ENCODE results near the gene TERT.
"Not testable (repeated sequence)": the region's sequence is repeated elsewhere in the genome, so short reads cannot be mapped to it uniquely, and the experiment has no call there.

The TERT gene

DNA sequence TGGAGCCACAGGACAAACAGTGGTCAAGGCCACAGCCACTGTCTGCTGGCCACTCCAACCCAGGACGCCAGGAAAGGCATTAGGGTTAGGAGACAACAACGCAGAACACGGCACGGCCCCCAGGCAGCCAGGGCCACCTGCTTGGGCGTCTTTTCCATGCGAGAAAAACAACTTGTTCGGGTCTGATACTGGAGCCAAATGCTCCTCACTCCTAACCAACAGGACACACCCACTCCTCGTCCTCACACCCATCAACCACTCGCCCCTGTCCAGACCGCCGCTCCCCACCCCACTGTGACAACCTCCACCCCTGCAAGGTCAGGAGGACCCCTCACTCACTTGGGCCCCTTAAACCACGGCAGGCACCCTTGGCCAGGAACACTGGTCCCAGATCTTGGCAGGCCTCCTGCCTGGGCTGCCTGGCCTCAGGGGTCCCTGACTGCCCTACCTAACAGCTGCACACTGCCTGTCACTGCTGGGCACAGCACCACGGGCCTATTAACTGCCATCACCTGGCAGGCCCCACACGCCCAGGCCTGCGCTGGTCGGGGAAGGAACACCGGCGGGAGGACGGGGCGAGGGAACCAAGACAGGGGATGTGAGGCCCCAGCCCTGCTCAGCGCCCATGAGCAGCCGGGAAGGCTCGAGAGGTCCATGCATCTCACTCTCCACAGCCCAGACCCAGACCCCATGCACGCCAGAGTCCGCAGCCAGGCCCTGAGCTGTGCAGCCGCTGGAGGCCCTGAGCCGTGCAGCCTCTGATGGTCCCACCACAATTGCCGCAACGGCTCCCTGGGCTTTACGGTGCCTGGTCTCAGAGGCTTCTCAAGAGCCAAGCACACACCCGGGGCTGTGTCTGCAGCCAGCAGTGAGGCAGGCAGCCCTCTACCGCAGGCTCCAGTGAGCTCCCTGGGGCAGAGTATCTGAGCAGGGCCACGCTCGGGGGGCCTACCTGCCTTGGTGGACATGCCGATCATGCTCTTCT lies 36.3 kb upstream of the TERT start:
- DNase-seq (ENCODE audit: low read depth): no peak

DNA sequence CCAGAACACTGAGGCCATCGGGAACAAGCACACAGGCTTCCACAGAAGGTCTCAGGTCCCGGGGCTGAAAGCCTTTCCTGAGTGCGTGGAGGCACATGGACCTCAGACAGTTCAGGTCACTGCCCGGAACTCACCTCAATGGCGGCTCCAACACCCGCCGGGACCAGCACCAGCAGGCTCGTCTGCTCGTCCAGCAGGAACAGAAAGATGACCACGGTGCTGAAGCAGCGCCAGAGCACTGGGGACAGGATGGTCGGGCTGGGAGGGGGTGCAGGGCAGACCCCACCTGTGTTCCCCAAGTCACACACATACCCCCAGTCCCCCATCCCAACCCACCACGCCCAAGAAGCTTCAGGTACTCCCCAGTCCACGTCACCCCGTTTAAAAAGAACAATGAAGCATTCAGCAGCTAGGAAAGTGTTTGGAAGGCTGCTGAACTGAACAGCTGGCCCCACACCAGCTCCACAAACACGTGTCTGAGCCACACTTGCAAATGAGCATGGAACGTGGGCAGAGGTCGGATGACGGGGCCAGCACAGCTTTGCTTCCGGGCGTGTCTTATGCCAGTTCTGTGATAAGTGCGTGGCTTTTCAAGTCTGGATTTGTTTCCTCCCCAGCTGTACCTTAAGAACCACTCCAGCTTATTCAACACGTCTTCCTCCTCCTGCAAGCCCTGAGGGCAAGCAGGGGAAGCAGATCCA lies 35.4 kb upstream of the TERT start:
- DNase-seq (ENCODE audit: low read depth): no peak

DNA sequence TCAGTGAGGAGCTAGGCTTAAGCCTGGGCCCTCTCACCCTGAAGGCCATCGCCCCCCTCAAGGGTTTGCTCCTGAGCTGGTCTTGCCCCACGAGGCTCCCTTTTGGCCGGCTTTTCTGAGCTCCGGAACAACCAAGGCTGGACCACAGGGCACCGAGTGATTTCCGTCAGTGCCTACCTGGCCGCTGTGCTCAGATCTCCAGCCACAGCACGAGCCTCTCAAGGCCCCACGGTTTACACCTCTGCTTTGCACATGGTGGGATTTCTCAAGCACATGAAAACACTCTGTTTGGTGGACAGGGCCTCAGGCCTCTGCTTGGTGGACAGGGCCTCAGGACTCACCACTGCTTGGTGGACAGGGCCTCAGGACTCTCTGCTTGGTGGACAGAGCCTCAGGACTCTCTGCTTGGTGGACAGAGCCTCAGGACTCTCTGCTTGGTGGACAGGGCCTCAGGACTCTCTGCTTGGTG lies 34.3 kb upstream of the TERT start:
- DNase-seq (ENCODE audit: low read depth): no peak

DNA sequence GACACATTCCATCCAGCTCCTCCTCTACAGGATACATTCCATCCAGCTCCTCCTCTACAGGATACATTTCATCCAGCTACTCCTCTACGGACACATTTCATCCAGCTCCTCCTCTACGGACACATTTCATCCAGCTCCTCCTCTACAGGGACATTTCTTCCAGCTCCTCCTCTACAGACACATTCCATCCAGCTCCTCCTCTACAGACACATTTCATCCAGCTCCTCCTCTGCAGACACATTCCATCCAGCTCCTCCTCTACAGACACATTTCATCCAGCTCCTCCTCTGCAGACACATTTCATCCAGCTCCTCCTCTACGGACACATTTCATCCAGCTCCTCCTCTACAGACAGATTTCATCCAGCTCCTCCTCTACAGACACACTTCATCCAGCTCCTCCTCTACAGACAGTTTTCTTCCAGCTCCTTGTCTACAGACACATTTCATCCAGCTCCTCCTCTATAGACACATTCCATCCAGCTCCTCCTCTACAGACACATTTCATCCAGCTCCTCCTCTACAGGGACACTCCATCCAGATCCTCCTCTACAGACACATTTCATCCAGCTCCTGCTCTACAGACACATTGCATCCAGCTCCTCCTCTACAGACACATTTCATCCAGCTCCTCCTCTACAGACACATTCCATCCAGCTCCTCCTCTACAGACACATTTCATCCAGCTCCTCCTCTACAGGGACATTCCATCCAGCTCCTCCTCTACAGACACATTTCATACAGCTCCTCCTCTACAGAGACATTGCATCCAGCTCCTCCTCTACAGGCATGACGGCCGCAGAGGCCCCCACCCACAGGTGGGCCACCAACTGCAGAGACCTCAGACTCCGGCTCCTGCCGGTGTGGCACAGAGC lies 33.6 kb upstream of the TERT start:
- DNase-seq (ENCODE audit: low read depth): not testable (repeated sequence)

DNA sequence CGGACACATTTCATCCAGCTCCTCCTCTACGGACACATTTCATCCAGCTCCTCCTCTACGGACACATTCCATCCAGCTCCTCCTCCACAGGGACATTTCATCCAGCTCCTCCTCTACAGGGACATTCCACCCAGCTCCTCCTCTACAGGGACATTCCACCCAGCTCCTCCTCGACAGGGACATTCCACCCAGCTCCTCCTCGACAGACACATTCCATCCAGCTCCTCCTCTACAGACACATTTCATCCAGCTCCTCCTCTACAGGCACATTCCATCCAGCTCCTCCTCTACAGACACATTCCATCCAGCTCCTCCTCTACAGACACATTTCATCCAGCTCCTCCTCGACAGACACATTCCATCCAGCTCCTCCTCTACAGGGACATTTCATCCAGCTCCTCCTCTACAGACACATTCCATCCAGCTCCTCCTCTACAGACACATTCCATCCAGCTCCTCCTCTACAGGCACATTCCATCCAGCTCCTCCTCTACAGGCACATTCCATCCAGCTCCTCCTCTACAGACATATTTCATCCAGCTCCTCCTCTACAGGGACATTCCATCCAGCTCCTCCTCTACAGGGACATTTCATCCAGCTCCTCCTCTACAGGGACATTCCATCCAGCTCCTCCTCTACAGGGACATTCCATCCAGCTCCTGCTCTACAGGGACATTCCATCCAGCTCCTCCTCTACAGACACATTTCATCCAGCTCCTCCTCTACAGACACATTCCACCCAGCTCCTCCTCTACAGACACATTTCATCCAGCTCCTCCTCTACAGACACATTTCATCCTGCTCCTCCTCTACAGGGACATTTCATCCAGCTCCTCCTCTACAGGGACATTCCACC lies 32.3 kb upstream of the TERT start:
- peak; percentile 46 for DNase-seq (ENCODE audit: low read depth)

DNA sequence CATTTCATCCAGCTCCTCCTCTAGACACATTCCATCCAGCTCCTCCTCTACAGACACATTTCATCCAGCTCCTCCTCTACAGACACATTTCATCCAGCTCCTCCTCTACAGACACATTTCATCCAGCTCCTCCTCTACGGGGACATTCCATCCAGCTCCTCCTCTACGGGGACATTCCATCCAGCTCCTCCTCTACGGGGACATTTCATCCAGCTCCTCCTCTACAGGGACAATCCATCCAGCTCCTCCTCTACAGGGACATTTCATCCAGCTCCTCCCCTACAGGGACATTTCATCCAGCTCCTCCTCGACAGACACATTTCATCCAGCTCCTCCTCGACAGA lies 31.6 kb upstream of the TERT start:
- not testable (repeated sequence) for DNase-seq (ENCODE audit: low read depth)

DNA sequence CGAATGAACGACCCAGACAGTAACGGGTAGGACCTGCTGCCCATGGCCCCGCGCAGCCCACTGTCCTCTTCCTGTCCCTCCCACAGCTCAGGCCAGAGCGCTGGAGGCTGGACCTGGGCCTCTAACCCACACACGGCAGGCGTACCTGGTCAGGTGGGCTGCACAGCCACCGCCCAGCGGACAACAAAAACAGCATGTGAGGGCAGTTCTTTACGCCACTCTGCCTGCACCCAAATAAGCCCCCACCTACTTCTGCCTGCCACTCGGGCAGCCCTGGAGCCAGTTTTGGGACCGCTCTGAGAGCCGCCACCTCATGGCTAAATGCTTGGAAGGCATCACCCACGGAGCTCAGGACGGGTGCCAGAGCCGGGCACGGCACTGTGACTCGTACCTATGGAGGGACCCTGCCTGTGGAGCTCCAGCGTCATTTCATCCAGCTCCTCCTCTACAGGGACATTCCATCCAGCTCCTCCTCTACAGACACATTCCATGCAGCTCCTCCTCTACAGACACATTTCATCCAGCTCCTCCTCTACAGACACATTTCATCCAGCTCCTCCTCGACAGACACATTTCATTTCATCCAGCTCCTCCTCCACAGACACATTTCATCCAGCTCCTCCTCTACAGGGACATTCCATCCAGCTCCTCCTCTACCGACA lies 31.1 kb upstream of the TERT start:
- peak; percentile 59 for DNase-seq (ENCODE audit: low read depth)

DNA sequence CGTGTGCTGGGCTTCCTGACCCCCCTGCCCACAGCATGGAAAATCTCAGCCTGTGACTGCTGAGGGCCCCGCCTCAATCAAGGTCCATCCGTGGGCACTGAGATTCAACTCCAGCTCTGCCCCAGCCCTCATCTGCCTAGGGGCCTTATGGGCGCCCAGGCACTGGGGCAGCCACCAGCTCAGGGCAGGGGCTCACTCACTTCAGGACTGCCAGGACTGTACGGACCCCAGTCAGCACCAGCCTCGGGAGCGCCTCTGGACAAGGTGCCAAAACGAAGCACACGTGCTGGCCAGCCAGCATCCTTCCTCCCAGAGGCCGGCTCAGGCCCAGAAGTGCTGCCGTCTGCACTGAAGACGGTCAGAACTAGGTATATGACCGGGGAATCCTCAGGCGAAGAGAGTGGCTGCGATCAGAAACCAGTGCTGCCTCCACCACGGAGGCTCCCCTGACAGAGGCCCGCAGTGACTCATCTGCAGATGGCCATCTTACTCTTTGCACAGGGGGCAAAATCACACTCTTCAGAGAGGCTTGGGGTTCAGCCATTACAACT lies 30.4 kb upstream of the TERT start:
- no peak for DNase-seq (ENCODE audit: low read depth)

DNA sequence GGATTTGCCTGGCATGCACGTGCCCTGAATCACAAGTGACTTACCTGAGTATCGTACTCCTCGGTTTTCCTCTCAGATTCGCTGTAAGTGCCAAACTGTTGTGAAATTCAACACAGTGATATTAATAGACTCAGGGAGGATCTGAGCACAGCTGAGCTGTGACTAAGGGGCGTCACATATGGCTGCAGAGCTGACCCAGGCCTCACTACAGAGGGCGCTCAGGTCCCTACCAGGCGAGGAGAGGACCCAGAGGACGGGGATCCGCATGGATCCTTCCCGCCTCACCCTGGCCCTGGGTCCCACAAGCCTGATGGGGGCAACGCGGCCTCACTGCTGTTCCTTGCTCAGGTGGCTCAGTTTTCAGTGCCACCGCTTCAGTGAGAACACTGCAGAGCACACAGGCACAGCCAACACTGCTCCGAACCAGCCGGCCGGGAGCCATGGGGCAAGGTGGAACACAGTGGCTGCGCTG lies 29.9 kb upstream of the TERT start:
- no peak for DNase-seq (ENCODE audit: low read depth)

DNA sequence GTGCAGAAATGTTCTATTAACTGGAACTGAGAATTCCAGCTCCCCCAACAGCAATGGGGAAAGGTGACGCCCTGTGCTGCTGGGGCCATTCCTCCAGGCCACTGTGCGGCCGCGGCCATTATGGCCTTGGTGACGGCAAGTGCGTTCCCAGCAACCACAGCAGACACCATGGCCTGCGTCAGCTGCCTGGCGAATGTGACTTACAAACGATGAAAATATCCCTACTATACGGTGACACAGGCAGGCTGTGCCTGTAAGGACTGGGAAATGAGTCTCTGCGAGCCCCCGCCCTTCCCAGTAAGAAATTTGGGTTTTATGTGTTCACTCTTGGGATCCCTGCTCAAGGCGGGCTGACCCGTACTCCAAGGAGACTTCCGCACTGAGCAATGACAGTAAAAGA lies 29.4 kb upstream of the TERT start:
- no peak for DNase-seq (ENCODE audit: low read depth)

DNA sequence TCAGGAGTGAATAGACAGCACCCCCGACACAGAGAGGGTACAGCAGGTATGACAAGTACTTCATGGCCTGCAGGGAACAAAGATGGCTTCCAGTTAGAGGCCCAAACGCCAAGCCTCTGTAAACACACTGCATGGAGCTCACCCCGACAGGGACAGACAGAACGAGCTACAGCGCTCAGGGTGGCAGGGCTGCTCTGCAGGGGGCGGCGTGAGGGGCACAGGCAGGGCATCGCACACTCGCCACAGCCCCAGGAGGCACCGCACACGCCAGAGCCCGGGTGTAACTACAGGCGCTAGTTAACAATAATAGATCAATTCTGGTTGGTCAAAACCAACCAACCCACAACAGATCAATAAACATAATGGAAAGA lies 28.9 kb upstream of the TERT start:
- DNase-seq (ENCODE audit: low read depth): no peak

DNA sequence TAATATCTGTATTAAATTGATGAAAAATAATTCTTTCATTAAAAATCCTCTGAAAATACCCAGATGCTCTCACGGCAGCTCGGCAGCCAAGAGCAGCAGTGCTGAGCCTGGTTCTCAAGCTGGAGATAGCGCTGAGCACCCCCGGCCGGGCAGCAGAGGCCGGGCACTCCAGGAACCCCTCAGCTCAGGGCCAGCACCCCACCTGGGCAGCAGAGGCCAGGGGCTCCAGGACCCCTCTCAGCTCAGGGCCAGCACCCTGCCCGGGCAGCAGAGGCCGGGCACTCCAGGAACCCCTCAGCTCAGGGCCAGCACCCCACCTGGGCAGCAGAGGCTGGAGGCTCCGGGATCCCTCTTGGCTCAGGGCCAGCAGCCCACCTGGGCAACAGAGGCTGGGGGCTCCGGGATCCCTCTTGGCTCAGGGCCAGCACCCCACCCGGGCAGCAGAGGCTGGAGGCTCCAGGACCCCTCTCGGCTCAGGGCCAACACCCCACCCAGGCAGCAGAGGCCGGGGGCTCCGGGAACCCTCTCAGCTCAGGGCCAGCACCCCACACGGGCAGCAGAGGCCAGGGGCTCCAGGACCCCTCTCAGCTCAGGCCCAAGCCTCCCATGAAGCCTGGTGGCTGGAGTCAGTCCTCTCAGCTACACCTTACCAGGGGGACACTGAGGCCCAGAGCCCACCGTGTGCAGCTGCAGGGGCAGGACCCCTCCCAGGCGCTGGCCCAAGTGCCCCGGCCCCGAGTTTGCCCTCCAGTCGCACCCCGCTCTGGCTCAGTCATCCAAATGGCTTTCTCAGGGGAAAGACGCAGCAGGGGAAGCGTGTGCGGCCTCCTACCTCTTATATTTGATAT lies 28.3 kb upstream of the TERT start:
- no peak for DNase-seq (ENCODE audit: low read depth)

DNA sequence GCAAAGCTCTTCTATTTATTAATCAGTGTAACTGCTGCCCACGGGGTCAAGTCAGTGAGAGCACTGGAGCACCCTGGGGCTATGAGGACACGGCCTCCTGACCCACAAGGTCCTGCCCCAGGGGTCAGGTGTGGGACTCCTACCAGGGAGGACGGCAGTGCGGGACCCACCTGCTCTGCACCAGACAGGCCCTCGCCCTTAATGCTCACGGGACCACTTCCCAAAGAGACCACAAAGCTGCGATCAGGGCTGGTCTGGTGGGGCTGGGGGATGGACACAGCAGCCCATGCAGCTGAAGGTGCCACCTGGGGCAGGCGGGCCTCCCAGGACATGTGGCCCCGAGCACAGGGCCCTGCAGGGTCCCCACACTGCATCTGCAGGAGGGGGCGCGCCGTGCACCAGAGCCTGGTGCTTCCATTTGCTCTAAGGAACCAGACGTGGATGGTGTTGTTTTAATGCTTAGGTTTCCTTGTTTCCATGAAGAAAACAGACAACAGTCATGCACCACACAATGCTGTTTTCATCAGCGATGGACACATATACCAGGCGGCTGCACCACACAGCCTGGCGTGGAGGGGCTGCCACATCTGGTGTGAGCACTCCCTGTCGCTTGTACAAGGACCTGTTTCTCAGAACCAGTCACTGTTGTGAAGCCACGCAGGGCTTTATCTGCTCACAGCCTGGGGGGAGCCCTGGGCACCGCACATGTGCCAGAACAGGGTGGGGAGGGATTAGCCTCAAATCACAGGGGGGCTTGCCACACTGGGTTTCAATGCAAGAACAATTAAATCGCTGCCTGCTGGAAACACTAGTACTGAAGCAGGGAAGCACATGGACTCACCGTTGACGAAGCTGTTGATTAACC lies 27.4 kb upstream of the TERT start:
- no peak for DNase-seq (ENCODE audit: low read depth)

DNA sequence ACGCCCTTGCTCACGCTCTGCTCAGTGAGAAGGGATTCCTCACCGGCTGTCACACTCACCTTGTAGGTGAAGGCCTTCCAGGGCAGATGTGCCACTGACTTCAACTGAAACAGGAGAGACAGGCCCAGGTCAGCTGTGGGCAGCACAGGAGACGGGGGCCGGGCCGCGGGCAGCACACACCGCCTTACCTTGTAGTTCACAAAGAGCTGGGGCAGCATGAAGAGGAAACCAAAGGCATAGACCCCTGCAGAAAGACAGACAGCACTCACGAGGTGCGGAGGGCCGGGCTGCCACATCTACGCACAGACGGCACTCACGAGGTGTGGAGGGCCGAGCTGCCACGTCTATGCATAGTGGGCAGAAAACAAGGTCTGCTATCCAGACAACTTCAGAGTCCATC lies 26.7 kb upstream of the TERT start:
- no peak for DNase-seq (ENCODE audit: low read depth)

DNA sequence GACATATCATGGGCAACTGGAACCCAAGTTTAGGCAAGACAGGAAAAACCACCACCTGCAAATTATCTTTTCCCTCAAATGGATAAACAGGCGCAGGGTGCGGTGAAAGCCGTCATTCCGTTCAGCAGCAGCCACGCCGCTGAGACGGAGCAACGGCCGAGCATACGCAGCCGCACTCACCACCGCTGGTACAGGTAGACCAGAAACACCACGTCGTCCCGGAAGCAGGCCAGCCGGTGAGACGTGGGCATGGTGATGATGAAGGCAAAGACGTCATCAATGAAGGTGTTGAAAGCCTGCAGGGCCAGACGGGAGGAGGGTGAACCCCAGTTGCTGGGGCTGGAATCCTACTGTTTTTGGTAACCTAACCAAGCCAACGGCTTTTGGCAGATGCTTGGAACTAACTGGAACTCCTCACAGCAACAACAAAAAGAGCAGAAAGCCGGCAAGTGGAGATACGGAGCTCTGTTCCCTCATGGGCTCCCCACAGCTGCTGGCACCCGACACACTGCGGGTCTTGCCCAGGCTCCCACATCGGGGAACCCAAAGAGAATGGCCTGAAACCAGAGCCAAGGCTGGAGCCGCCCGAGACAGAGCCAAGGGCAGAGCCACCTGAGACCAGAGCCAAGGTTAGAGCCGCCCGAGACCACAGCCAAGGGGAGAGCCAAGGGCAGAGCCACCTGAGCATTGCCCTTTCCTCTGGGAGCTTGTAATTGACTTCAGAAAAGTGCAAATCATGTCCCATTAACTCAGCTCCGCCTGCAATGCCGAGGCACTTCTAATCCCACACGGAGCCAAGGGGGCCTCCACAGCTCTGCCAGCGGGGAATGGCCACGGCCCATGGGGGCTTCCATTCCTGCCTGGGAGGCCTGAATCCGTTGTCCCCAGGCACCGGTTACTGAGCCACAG lies 25.8 kb upstream of the TERT start:
- DNase-seq (ENCODE audit: low read depth): no peak

DNA sequence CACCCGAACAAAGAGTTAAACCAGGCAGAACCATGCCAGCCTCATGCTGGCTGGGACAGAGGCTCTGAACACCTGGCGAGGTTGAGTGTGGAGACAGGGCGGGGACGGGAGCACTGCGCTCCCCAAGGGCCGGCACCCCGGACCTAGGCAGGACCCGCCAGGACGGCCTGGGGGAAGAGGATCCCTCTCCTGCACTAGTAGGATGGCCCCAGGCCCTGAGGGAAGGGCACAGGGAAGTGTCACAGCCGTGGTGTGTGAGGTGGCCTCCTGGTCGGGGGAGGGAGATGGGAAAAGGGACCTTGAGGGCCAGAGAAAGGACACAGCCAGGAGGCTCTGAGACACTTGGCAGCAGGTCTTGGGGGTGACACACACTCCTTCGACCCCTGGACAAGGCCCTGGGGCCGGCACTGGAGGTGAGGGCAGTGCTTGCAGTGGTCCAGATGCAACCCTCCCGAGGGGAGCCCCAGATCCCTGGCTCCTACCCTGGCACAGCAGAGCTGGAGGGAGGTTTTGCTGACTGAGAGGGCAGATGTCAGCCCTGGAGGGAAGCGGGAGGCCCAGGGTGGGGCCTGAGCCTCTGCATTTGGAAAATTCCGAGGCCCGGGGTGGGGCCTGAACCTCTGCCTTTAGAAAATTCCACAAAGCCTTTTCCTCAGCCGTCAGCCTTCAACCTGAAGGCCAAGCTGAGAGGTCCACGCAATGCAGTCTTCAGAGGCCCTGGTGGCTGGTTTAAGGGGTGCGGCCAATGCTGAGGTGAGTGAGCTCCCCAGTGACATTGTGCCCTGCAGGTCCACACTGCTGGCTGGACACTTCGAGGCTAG lies 24.8 kb upstream of the TERT start:
- no peak for DNase-seq (ENCODE audit: low read depth)

Measured in GM04504 (cell line).